Activated gamma-delta T cell treated with Interleukin-2 at 50 U/mL for 16 hours (primary cell): Measurements from ENCODE around the gene CLSTN3.
A peak's percentile ranks its signal among the peaks of the same experiment; 100 is the strongest.
"Not testable (repeated sequence)": the region's sequence is repeated elsewhere in the genome, so short reads cannot be mapped to it uniquely, and the experiment has no call there.

Experiments
- DNase-seq: peaks from one replicate; pipeline ENCODE4 v3.0.0-alpha.2; 2020

The CLSTN3 gene

DNA sequence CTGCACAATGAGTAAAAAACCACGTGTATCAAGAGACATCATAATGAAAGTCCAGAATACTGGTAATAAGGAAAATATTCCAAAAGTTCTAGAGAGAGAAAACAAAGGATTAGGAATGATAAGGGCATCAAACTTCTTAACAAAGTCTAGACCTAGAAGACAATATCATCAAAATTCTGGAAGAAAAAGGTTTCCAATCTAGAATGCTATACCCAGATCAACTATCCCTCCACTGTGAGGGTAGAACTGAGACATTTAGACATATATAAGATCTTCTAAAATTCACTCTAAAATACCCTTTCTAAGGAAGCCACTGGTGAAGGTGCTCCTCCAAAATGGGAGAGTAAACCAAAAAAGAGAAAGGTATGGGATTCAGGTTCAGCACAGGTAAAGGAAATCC, 24.1 kb upstream of the CLSTN3 start:
- DNase-seq = no peak

DNA sequence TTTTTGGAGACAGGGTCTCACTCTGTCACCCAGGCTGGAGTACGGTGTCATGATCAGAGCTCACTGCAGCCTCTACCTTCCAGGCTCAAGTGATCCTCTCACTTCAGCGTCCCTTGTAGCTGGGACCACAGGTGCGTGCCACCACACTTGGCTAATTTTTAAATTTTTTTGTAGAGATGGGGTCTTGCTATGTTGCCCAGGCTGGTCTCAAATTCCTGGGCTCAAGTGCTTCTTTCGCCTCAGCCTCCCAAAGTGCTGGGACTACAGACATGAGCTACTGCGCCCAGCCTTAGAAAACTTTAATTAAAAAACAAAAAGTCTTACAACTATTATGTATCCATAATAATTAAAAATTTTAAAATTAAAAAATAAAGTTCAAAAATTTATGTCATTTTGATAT, 23.0 kb upstream of the CLSTN3 start:
- DNase-seq = not testable (repeated sequence)

DNA sequence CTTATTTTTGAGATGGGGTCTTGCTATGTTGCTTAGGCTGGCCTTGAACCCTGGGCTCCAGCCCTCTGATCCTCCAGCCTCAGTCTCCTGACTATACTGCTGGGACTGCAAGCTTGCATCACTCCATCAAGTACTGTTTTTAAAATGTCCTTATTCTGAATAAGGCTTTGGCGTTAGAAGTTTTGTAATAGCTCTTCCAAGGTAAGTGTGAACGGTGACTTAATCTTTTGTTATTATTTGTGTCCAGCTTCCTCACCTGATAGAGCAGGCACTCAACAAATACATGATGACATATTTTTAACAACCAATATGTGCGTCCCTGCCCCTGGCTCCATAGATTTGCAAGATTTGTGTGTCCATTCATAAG, 22.6 kb upstream of the CLSTN3 start:
- DNase-seq = no peak

DNA sequence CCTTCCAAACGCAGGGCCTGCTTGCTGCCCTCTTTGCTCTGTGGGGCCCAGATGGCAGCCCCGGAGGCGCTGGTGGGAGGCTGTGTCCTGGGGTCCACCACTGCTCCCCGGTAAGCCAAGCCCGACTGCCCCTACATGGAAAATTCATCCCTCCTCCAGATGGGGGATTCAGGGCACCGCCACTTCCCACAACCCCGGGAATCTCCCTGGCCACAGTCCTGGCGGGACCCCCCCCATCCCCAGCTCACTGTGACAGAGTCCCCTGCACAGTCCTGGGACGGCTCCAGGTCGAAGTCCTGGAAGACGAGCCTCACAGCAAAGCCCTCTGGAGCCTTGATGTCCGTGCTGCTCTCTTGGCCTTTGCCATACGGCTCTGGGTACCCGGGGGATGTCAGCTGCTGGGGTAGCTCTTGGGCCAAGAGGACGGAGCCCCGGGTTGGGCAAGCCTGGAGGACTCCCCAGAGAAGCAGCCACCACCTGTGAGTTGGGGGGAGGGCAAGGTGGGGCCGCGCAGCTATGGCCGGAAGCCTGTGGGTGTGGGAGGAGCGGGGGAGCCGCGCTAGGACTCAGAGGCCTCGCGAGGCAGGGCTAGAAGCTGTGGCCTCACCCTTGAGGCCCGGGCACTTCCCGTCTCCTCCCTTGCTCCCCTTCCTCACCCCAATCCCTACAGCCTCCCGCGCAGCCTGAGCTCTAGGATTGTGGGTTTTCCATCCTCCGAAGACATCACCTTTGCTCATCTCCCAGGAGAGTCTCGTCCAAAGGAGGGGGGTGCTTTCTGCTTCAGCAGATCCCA, 22.0 kb upstream of the CLSTN3 start:
- peak; percentile 77 for DNase-seq

DNA sequence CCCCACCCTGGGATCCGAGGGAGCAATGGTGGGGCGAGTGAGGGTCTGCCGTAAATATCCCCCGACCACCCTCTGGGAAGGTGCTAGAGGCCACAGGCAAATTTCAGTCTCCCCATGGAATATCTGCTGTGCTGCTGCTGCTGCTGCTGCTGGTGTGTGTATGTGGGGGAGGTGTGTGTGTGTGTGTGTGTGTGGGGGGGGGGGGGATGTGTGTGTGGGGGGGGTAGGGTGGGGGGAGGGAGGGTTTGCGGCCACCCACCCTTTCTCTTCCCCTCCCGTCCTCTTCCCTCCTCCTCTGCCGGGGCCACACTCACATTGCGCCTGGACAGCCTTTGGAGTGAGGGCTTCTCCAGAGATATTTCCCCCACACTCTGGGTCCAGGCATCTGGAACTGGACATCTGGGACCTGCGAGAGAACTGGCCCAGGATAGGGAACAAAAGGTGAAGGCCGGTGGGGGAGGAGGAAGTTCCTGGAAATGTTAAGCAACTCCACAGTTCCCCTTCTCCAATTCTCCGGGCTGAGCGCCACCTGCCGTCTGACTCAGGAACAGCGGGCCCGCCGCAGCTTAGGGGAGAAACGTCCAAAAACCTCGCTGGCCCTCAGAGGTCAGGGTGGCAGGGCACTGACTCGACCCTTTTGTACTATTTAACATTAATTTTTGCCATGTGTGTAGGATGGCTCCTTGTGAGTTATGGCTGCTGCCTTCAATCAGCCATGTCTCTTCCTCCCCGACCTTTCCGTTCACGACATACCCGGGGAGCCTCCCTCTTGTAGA, 21.2 kb upstream of the CLSTN3 start, which contains the start of gene C1RL:
C1RL (minus strand) TSS at position 419 of the 776 bp plus-strand sequence; CDS start at position 385, 34 bp downstream.
- peak; percentile 81 for DNase-seq

DNA sequence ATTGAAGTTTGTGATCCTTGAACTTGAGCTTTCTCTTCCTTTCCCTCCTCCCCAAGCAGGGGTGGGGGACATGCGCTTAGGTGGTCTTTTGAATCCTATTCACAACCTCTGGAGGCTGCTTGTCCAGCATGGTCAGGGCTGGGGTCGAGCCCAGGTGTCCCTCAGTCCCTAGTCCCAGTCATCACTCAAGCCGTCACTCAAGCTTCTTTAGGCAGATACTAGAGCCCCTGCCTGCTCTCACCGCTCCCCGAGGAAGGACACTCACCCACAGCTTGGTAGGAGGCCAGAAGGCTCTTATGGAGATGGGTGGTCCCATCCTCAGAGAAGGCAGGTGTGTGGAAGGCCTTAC, 20.6 kb upstream of the CLSTN3 start:
- DNase-seq = no peak

DNA sequence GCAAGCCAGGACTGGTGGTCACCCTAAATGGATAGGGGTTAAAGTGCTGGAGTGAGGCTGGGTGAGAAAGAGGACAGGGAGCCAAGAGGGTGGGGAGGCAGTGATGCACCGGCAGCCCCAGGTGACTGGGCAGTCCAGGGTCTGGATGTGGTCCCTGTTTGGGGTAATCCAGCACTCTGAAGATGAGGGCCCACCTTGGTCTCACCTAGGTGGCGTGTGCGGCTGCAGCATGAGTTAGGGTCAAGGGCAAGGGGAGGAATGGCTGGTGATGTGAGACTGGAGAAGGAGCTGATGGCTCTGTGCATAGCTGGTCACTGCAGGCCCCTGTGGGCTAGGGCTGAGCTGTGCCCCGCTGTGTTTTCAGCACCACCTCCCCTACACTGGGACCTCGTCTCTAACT, 19.5 kb upstream of the CLSTN3 start:
- DNase-seq = no peak

DNA sequence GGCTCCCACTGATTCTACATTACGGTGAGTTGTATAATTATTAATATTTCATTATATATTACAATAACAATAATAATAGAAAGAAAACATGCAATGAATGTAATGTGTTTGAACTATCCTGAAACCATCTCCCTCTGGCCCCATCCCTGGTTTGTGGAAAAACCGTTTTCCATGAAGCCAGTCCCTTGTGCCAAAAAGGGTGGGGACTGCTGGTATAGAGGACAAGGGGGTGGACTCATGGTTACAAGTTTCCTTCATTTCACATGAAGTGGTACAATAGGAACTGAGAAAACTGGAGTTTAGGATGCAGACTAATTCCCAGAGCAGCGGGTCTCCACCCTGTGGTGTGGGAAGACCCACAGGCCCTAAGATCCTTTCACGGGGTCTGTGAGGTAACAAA, 18.1 kb upstream of the CLSTN3 start:
- no peak for DNase-seq

DNA sequence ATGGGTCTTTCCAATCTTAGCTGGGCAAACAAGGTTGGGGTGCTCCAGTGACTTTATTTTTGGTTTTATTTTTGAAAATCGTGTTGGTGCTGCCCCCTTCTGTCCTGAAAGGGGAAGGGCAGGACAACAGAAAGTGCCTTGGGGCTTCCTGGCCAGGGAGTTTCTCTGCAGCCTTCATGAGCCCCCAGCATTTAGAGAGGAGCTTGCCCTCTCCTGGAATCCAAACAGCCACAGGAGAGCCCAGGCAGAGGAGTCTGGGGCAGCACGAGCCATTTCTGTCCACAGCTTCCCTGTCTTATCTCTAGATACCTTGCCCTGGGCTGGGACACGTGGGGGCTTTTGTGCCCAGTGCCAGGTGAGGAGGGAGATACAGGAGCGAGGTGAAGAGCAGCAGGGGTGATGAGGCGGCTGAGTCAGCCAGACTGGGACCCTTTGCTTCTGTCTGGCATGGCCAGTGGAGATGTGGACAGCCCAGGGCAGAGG, 16.7 kb upstream of the CLSTN3 start:
- DNase-seq = peak; percentile 37

DNA sequence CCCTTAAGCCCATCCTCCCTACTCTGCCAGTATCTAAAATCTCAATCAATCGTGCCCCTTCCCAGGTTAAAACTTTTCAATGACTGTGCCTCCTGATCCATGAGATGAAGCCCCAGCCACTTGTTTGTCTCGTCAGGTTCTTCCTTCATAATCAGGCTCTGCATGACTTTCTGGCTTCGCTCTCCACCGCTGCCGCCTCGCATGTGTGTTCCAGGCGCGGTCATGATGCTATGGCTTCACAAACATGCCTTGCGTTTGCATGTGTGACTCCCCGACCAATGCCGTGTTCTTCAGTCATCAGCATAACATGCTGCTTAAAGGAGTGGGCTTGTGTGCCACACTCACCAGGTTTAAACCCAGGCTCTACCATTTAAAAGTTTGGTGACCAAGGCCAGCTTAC, 16.2 kb upstream of the CLSTN3 start:
- DNase-seq = no peak

DNA sequence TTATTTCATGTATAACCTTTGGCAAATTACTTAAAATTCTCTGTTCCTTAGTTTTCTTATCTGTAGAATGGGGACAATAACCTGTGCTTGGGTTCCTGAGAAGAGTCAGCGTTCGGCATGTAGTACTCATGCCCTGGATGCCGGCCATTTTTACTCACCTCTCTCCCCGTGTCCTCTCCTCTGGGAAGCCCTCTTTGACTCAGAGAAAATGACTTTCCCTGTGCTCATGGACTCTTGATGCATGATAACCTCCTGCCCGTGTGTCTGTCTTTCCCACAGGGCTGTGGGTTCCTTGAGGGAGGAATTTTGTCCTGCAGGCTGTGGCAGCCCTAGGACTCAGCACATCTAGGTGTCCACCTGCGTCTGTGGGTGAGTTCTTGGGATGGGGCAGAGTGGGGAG, 15.3 kb upstream of the CLSTN3 start:
- no peak for DNase-seq

DNA sequence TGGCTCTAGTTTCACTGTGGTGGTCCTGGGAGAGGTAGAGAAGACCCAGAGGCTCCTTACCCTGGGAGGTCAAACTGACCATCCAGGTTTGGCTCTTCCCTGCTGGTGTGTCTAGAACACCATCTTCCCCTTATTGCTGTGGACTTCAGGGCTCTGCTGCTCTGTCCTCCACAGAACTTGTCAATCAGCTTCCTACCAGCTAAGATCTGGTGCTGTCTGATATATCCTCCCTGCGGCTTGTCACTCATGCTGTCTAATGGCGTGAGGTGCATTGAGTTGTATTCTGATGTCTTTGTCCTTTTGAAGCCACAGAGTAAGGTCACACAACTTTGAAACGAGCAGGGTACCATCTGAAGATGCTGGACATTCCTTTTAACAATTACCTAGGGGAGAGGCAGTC, 14.0 kb upstream of the CLSTN3 start:
- no peak for DNase-seq

DNA sequence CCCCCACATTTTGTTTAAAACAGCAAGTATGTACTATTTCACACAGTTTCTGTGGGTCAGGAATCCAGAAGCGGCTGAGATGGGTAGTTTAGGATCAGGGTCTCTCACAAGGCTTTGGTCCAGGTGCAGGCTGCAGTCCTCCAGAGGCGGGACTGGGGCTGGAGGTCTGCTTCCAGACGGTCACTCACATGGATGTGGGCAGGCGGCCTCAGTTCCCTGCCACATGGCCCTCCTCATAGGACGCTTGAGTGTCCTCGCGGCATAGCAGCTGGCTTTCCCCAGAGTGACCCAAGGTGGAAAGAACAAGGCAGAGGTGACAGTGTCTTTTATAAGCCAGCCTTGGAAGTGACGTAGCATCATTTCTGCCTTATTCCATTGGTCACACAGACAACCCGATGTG, 13.3 kb upstream of the CLSTN3 start:
- no peak for DNase-seq

DNA sequence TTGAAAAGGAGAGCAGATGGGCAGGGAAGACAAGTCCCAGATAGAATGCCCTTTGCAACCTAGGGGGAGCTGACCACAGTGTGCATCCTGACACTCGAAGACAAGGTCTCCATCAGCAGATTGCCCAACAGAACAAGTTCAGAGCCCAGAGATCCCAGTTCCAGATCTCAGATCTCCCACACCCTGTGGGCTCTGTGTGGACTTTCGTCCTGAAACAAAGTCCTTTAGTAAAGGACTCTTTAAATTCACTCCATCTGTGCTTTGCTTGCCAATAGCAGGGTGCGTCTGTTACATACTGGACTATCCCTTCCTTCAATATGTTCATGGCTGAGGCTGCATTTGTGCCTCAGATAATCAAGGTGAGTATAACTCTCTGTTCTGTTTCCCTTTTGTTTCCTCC, 12.5 kb upstream of the CLSTN3 start:
- DNase-seq = no peak

DNA sequence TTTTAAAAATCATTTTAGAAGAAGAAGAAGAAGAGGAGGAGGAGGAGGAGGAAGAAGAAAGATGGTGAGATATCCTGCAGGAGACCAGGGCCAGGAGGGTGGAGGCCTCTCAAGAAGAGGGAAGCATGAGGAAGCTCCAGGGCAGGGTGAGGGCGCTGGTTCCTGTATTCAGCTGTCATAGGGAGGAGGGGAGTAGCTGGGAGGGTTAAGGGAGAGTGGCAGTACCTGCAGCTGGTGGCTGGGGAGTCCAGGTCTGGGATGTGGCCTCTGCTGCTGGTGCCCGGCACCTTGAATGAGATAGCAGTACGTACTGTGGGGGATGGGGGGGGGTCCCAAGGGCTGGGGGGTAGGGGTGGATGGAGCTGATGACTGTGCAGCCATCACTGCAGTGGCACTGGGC, 11.3 kb upstream of the CLSTN3 start:
- DNase-seq = no peak

DNA sequence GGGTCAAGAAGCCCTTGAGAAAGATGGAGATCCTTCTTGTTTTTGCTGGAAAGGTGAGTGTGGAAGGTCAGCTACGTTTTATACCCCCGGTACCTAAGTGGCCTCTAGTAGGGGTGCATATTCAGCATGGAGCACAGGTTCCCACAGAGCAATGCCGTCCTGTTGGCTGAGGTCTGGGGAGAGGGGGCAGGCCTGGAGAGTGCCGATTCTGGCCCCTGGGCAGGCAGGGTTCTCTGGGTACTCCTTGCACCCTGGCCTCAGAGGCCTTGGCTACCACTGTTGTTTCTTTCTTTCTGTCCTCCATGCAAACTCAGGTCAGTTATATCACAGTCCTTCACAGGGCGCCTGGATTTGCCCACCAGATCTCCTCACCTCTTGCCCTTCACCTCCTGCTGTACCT, 10.0 kb upstream of the CLSTN3 start:
- no peak for DNase-seq

DNA sequence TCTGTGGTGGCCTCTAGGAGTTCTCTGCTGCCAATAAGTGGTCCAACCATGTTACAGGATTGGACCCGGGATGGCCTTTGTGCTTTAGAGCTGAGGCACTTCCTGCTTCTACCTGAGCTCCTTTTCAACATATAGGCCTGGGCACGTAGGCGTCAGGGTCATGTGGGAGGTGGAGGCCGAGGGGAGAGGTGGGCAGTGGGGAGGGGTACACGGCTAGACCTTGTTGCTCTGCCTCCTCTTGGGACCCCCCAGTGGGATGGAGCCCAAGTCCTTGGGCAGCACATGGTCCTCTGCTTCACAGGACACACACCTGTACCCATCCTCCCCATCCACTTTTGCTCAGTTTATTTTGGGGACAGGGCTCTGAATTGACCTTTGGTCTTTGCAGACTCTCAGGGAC, 8.8 kb upstream of the CLSTN3 start:
- DNase-seq = no peak

DNA sequence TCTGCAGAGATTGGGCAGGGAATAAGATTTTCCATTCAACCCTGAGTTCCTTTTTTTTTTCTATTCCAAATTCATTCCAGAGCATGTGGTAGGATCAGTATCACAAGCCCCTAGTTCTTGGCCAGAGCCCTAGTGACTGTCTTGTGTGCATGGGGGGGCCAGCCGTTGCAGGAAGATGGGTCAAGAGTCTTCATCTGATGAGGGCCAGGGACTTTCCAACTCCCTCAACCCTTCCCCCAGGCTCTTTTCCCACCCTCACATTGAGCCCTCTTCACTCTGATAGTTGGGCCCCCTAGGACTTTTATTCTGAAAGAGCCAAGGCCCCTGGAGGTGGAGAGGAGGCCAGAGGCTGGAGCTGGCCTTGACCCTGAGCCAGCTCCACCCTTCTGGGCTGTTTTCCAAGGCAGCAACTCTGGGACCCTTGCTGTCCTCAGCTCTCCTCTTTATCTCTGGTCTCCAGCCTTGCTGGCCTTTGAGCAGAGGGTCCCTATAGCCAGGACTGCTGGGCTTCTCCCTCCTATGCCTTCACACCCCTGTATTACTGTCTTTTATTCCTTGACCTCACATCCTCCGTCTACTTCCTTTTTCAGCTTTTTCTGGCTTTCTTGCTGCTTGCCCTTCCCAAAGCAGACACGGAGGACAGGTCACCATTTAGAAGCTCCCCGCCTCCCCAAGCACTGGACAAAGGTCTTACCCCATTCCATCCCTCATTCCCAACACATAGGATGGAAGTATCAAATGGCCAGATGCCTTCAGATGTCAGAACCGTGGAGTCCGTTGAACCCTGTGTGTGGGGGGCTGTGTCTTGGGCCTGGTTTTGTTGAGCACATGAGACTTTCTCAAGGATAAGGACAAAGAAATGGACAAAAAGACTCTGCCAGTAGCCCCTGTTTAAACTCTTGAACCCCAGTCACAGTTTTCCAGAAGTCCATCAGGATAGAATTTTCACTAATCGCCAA, 7.1 kb upstream of the CLSTN3 start:
- no peak for DNase-seq

DNA sequence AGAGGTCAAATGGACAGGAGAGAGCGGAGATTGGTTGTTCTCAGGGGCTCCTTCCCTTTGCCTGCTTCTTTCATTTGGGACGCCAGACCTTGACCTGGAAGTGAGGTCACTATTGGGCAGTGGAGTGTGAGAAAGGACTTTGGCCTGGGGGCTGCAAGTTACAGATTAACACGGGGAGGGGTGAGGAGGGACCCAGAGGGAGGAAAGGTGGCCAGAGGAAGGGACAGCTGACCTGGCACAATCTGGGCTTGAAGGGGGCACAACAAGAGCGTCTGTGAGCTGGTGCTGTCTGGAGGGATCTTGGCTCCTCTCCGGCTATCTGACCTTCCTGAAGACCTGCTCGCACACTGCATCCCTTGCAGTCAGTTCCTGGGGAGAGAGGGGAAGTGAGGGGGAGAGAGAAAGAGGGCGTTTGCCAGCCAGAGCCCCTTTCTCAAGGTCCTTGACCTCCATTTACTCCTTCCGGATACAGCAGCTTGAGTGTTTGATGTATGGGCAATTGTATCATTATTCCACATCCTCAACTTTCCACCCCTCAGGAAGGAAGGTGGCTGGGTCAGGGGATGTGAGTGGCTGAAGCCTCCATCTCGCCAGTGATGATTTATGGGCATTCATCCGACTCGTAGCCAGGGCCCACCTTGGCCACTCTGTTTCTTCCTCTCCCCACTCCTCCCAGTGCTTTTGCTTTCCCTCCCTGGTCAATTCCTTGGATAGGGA, 6.2 kb upstream of the CLSTN3 start:
- no peak for DNase-seq

DNA sequence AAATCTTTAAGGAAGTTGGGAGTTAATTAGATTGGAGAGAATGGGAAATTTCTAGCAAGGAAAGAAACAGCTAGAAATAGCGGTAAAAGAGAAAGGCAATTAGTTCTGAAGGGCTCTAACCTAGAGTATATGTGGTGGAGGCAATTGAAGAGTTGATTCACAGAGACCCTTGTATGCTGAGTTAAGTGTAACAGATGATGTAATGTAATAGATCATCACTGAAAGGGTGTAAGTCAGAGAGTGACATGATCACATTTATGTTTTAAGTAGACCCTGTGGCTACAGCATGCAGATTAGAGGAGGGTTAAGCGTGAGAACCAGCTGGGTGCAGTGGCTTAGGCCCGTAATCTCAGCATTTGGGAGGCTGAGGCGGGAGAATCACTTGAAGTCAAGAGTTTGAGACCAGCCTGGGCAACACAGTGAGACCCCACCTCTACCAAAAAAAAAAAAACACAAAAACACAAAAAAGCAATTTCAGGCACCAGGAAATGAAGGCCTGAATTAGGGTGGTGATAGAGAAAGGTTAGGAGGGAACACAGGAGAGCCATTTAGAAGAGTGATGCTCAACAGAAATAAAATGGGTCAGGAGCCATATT, 4.4 kb upstream of the CLSTN3 start:
- no peak for DNase-seq

DNA sequence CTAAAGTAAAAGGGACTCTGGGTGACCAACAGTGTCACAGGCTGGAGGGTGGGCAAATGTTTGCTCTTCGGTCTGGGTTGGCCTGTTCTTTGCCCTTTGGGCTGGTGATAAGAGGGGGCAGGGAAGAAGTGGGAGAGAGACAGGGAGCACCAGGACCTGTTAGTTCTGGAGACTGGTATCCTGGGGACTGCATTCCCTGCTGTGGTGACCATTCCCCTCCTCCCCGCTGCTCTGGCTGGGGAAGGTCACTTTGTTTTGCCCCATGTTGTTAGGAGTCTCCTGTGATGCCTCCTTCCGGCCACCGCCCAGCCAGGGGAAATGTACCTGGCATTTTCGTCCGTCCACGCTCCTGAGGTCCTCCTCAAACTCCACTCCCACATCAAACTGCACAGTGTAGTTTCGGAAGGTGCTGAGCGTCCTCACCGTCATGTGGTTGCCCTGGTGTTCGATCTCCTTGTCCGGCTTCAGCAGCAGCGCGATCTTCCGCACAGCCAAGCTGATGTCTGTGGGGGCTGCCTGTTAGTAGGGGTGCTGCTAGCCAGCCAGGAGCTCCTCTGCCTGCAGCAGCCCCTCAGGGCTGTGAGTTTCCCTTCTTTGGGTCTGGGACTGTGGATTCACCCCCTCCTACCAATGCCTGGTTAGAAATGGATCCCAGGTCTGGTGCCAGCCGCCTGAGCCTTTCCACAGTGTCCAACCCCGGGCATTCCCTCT, 2.1 kb upstream of the CLSTN3 start:
- DNase-seq = no peak
